Fibroblast of lung (primary cell): Measurements from ENCODE around the gene ARAP2.

Source experiments
- CTCF ChIP-seq, 2 donors: IDR thresholded peaks in 1 of 2; conservative IDR thresholded peaks in 1 of 2; 1 replicate in 1 of 2; 2 replicates in 1 of 2; pipeline ENCODE4 v1.5.1; 2011 to 2012; ENCODE audit warnings: low read length in 2 of 2, control low read depth in 1 of 2, inconsistent platforms in 1 of 2, low read depth in 1 of 2, mild to moderate bottlenecking in 1 of 2
- EZH2 ChIP-seq: IDR thresholded peaks from 2 replicates; pipeline ENCODE4 v1.5.1; 2012; ENCODE audit warnings: low read length, control low read depth, mild to moderate bottlenecking; ENCODE audit errors: missing control alignments

DNA sequence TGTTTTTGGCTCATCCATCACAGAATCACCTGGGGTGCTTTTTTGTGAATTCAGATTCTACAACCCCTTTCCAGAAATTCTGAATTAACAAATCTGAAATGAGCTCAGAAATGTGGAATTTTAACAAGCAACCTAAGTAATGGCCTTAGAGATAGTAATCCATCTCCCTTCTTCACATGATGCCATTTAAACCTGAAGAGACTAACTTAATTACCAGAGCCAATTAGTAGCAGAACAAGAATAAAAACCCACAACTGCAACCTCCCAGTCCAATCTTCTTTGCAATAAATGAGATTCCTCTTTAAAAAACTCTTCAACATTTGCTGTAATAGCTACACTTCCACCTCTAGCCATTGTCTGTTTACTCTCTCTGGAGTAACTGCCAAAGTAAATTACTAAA is 69.7 kb downstream of the ARAP2 start:
- TF ChIP-seq CTCF (conservative IDR thresholded peaks at IDR 0.05 in 1 of 2, IDR thresholded peaks at IDR 0.05 in 1 of 2; ENCODE audit: low read depth in 1 of 2, low read length in 2 of 2) (no peak), EZH2 (no peak)
